GM18867 (cell line): ENCODE results near the gene FAM20C.

Source experiments
- ATAC-seq: cut with Tn5 transposase; IDR thresholded peaks from one replicate; pipeline ENCODE4 v1.9.1; 2021; ENCODE audit warnings: mild to moderate bottlenecking, moderate library complexity; ENCODE audit not compliant: unreplicated experiment

Gene FAM20C

GRCh38 chr7:158771-159170, 33.6 kb upstream of the FAM20C start:
- ATAC-seq = no peak

DNA sequence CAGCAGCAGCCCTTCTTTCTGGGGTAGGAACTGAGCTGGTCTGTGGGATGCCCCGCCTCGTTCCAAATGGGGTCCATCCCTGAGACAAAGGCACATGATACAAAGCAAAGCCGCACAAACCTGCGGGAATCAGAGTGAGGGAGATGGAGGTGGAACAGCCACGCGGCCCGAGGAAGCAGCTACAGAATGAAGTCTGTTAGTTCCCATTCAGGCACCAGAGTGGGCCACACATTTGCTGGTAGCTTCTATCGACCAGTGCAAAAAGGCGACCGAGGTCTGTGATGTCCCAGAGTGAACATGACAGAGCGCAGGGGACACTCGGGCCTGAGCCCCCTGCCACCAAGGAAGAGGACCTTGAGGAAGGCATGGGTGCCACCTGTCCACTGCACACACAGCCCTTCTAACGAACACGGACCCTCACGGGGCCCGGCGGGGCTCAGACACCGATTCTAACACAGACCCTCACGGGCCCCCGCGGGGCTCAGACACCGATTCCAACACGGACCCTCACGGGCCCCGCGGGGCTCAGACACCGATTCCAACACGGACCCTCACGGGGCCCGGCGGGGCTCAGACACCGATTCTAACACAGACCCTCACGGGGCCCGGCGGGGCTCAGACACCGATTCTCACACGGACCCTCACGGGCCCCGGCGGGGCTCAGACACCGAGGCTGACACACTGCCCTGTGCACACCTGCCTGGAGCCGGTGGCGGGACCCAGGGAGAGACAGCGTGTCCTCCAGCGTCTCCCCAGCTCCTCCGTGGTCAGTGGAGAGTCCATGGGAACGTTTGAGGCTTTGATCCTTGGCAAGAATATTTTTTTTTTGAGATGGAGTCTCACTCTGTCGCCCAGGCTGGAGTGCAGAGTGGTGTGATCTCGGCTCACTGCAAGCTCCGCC, 32.8 kb upstream of the FAM20C start:
- ATAC-seq = no peak

GRCh38 chr7:160958-161725, 31.2 kb upstream of the FAM20C start:
- no peak for ATAC-seq

- no peak for ATAC-seq
Measured at GRCh38 chr7:162632-163297, 29.6 kb upstream of the FAM20C start.

DNA sequence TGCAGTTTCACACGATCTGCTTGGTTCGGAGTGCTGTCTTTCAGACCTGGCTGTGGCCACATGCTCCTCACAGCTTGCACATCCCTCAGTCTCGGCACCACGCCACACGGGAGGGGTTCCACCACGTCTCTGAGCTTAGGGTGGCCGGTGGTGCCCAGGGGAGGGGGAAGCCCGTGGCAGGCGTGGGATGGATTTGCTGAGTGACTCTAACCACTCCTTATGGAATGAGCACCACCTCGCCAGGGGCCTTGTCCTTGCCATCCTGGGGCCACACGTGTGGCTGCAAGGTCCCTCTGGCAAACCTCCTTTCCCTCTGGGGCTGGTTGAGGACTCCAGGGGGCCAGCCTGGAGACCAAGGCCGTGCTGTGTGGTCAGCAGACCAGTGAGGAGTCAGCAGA, 29.1 kb upstream of the FAM20C start:
- ATAC-seq = no peak

DNA sequence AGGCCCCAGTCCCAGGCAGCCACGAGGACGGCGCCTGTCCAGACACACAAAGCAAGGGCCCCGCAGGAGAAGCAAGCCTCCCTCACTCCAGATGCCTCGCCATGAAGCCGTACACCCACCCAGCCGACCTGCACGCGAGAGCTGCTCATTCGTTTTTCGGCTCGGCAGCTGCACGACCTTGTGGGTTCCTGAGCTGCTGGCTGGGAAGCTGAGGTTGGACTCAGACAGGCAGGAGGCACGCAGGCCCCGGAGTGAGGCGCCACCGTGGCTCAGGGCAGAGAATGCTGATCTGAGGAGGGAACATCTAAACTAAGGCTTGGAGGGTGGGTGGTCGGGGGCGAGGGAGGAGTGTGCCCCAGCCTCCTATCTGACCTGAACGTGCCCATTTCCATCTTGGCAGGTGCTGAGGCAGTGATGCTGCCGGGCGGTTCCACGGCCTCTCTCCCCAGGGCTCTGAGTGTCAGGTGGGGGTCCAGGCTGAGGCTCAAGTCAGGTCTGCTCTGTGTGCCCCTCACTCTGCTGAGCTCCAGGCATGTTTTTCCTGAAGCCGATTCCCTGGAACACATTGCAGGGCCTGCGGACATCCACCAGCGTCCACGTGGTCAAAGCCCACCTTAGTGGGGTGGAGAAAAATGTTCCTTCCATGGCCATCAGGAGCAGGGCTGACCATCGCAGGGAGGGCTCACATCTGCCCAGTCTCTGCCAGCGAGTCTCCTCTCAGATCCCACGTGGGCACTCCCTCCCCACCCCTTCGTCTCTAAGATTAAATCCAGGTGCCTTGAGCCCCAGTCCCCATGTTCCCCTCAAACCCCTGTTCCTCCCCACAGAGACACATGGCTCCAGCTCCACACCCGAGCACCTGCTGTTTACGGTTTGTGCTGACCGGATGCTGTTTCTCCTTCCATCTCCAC, 28.1 kb upstream of the FAM20C start:
- ATAC-seq = no peak

DNA sequence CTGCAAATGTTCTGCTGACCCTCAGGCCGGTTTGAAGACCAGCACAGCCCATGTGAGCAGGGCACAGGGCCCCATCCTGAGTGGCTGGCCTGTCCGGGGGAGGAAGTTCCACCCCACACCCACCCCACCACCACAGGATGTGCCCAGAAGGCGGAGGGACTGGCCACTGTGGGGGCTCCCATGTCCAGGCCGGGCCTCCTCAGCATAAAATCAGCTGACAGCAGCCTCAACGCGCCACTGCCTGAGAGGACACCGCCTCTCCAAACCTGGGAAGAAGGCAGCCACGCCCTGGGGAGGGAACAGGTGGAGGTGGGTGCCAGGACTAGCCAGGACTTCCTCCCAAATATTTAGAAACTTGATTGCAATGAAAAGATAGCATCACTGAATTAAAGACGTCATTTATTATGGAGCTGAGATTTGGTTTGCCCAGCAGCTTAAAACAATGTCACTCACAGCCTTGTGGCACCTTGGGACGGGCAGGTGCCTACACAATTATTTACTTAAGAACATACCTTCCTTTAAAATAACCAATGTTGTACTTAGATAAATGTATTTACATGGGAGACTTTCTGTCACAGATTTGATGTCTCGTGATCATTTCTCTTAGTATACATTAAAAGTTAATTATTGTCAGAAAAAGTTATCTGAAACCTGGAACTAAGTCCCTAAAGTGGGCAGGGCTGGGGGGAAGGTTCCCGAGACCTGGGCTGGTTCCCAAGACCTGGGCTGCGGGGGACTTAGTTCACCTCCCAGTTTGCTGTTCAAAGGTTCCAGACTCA, 27.3 kb upstream of the FAM20C start:
- ATAC-seq = no peak

- no peak for ATAC-seq
Measured at GRCh38 chr7:165661-166337, 26.6 kb upstream of the FAM20C start.

GRCh38 chr7:166338-167060, 25.9 kb upstream of the FAM20C start:
- ATAC-seq = no peak

- ATAC-seq = no peak
Measured at GRCh38 chr7:167090-167855, 25.1 kb upstream of the FAM20C start.

DNA sequence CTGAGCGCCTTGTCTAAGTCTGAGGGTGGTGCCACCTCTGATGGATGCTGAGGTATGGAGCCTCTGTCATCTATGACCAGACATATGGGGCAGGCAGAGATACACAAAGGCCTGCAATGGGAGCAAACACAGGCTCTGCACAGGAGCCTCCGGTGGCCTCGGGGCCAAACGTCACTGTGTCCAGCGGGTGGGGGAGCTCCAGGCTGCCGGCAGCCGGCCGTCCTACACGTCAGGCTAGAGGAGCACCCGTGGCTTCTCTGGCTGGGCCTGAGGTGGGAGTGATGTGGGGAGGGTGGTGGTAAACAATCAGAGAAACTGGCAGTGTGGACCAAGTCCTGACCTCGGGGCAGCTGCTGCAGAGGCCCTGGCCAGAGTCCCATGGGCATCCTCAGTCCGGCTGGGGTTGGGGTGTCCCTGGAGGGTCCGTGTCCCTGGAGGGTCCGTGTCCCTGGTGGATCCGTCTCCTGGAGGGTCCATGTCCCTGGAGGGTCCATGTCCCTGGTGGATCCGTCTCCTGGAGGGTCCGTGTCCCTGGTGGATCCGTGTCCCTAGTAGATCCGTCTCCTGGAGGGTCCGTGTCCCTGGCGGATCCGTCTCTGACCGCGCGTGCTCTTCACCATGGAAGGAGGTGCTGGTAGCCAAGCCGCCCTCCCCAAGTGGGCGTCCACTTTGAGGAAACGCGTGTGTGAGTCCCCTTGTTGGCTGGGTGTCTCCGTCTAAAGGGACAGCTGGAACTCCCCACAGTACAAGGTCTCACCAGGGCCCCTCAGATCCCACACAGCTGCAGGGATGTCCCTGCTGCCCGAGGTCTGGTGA, 24.2 kb upstream of the FAM20C start:
- no peak for ATAC-seq

GRCh38 chr7:169276-170172, 22.8 kb upstream of the FAM20C start:
- ATAC-seq = no peak

DNA sequence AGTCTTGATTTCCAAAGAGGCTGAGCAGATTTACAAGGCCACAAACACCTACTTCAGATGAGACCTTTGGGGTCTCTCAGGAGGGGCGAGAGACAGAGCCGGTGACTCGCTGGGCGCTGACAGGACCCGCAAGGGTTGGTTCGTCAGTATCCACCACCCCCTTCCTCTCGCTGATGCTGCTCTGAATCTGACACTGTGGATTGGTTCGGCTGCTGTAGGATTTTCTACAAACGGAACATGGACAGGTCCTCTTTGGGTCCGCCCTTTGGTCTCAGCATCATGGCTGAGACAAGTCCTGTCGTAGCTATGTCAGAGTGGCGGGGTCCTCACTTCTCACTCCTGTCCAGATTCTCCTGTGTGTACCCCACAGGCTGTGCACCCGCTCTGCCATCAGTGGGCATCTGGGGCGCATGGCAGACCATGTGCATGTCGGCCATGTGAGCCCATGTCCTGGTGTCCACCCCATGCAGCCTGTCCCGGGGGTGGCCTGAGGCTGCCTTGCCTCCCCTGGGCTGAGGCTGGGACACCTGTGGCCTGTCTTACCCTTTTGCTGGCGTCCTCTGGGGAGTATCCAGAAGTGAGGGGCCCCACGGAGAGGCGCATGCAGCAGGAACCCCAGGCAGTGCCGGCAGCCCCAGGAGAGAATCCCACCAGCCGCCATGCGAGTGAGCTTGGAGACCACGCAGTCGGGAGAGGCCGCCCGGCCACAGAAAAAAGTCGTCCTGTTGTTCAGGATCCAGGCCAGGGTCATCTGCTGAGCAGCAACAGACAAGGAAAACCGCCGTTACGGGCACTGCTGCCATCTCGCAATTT, 21.6 kb upstream of the FAM20C start:
- no peak for ATAC-seq

DNA sequence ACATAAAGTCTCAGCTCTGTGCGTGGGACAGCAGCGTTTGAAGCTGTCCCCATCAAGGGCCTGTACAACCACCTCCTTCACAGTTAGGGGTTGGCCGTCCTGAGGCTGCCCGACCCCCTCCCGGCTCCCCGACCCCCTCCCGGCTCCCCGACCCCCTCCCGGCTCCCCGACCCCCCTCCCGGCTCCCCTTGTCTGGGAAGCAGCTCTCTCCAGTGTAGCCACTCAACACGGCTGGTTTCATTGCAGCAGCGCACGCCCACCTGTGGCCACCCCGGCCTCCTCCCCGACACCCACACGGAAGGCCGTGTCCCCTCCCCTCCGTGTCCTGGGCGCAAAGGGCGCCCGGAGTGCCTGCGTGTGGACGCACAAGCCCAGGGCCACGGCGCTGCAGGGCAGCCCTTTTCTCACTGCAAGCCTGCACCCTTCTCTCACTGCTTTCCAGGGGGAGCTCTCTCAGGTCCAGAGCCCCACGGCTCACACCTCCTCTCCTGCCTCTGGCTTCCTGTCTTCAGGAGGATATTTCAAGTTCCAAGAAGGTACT, 20.9 kb upstream of the FAM20C start:
- ATAC-seq = no peak
